ENCODE measurements around the gene SHD. TPM values are rescaled to one million over a fixed set of nuclear protein-coding genes. Genes with fewer than 3 reads are reported as not detected.
"Not testable (repeated sequence)": the region's sequence is repeated elsewhere in the genome, so short reads cannot be mapped to it uniquely, and the experiment has no call there.

SHD gene
- total RNA-seq, 4 donors from 2014 or later: 7.6 to 51.4 (median 27.5) TPM

DNA sequence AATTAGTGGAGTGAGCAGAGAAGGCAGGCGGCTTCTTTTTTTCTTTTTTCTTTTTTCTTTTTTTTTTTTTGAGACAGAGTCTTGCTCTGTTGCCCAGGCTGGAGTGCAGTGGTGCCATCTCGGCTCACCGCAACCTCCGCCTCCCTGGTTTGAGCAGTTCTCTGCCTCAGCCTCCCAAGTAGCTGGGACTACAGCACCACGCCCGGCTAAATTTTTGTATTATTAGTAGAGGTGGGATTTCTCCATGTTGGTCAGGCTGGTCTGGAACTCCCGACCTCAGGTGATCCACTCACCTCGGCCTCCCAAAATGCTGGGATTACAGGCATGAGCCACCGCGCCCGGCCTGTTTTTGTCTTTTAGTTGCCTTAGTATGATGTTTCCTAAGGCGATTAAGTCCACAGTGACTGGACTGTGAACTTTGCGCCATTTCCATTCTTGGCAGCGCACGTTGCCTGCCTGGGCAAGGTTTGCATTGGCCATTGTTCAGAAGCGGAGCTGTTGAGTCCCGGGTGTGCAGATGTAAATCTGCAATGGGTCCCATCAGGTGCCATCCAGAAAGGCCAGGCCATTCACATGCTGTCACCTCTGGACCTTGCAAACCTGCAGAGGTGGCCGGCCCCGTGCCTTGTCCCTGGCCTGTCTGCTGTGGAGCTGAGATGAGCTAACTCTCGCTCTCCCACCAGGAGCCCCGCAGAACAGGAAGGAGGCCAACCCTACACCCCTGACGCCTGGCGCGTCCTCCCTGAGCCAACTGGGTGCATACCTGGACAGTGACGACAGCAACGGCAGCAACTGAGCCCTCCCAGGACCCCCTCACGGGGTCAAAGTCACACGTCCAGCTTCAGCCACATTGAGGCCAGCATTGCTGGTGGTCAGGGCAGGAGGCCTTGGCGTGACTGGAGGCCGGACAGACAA is 10.9 kb upstream of the SHD start:
- TF ChIP-seq EP300 (IDR thresholded peaks at IDR 0.05; ENCODE audit: low read depth) (no peak), POLR2A (IDR thresholded peaks at IDR 0.05) (no peak), POLR2AphosphoS5 (IDR thresholded peaks at IDR 0.05) (peak in 2 of 3 donors; percentile 30 to 75)
- TF ChIP-seq, protein P1, sequence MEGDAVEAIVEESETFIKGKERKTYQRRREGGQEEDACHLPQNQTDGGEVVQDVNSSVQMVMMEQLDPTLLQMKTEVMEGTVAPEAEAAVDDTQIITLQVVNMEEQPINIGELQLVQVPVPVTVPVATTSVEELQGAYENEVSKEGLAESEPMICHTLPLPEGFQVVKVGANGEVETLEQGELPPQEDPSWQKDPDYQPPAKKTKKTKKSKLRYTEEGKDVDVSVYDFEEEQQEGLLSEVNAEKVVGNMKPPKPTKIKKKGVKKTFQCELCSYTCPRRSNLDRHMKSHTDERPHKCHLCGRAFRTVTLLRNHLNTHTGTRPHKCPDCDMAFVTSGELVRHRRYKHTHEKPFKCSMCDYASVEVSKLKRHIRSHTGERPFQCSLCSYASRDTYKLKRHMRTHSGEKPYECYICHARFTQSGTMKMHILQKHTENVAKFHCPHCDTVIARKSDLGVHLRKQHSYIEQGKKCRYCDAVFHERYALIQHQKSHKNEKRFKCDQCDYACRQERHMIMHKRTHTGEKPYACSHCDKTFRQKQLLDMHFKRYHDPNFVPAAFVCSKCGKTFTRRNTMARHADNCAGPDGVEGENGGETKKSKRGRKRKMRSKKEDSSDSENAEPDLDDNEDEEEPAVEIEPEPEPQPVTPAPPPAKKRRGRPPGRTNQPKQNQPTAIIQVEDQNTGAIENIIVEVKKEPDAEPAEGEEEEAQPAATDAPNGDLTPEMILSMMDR (IDR thresholded peaks at IDR 0.05): peak in 1 of 5 experiments; percentile 6
- H3K9me3 ChIP-seq: no peaks in the 10 kb centered on the region
- intact Hi-C loops (cut with DNase I; ENCODE audit: low total_unique reads): loop anchor here (10.0 kb wide), 1 partner anchor 87 kb away; no protein-coding TSS in a partner anchor
- no peaks in the 10 kb centered on the region for H3K27me3 ChIP-seq
- WGBS, 2 donors (ENCODE audit: low coverage in 1 of 2): 53% methylated on average over 30 of the region's 30 CpGs; no CpG with 5 or more reads in 1 of the 2 donors
- no peak overlapping the region for H3K4me3 ChIP-seq
- peak; percentile 78 for DNase-seq
- H3K4me1 ChIP-seq: peaks cover 0 to 14% (median 8%) of the 10 kb centered on the region in 4 donors
- H3K27ac ChIP-seq: peak overlapping the region; percentile 61 to 79 (median 72)
- in situ Hi-C loops (cut with MboI; ENCODE audit: low pct_ligation_motif_present in 1 of 4, low pct_unique_long_range_greater_than_20kb in 1 of 4, low sequenced_read_pairs in 3 of 4): loop anchor here in 2 of 4 donors (10.0 to 25.0 kb wide), 2 partner anchors 87 to 94 kb away; no protein-coding TSS in a partner anchor
- peaks cover 0 to 24% (median 1%) of the 10 kb centered on the region in 4 donors for H3K36me3 ChIP-seq

DNA sequence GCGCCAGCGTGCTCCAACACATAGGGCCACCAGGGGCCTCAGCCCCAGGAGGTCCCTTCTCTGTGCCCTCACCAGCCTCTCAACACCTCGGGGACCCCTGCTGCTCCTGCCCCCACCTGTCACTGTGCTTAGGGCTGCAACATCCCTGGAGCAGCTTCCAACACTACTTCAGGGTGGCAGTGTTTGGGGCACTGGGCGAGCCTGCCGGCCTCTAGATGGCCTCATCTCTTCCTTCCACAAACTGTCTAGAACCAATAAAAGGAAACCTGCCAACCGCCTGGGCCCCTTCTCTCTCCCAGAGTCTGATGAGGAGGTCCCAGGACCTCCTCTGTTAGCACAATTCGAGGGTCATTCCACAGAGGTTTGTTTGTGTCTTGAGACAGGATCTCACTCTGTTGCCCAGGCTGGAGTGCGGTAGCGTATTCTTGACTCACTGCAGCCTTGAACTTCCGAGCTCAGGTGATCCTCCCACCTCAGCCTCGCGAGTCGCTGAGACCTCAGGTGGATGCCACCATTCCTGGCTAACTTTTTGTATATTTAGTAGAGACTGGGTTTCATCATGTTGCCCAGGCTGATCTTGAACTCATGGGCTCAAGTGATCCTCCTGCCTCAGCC is 10.1 kb upstream of the SHD start:
- no peak for DNase-seq
- Histone ChIP-seq H3K9me3 (no peaks in the 10 kb centered on the region), H3K27me3 (no peaks in the 10 kb centered on the region), H3K36me3 (peaks cover 0 to 24% (median 0%) of the 10 kb centered on the region in 4 donors), H3K27ac (peak overlapping the region; percentile 61 to 79 (median 72)), H3K4me1 (peaks cover 0 to 14% (median 8%) of the 10 kb centered on the region in 4 donors), H3K4me3 (no peak overlapping the region)
- TF ChIP-seq POLR2AphosphoS5 (IDR thresholded peaks at IDR 0.05): no peak
- TF ChIP-seq POLR2A (IDR thresholded peaks at IDR 0.05): no peak
- TF ChIP-seq, protein P1 (IDR thresholded peaks at IDR 0.05): peak in 1 of 5 experiments; percentile 8
- intact Hi-C loops (cut with DNase I; ENCODE audit: low total_unique reads): loop anchor here (10.0 kb wide), 1 partner anchor 86 kb away; no protein-coding TSS in a partner anchor
- in situ Hi-C loops (cut with MboI; ENCODE audit: low pct_ligation_motif_present in 1 of 4, low pct_unique_long_range_greater_than_20kb in 1 of 4, low sequenced_read_pairs in 3 of 4): loop anchor here in 2 of 4 donors (10.0 to 25.0 kb wide), 2 partner anchors 86 to 93 kb away; no protein-coding TSS in a partner anchor
- 81% methylated on average over 13 of the region's 13 CpGs; no CpG with 5 or more reads in 1 of the 2 donors for WGBS, 2 donors (ENCODE audit: low coverage in 1 of 2)

DNA sequence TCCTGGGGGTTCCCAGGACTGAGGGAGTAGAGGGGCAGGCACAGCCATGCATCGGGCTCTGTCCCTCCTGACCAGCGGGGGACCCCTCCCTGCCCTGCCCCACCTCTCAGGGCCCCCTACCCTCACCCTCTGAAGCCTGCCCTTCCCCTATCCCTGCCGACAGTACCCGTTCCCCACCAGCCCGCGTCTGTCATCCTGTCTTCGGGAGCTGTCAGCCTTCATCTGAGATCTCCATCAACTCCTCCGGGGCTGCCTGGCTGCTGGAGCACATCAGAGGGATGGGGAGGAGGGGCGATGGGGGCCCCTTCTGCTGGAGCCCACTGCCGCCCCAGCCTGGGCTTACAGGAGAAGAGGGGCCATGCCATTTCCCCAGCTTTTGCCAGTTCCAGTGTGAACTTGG is 6.2 kb upstream of the SHD start:
- peaks cover 11% of the 10 kb centered on the region for H3K27me3 ChIP-seq
- no peak for DNase-seq
- TF ChIP-seq POLR2AphosphoS5 (IDR thresholded peaks at IDR 0.05) (no peak), POLR2A (IDR thresholded peaks at IDR 0.05) (no peak), EP300 (IDR thresholded peaks at IDR 0.05; ENCODE audit: low read depth) (no peak)
- TF ChIP-seq, protein P1 (IDR thresholded peaks at IDR 0.05): no peak
- in situ Hi-C loops (cut with MboI; ENCODE audit: low pct_ligation_motif_present in 1 of 4, low pct_unique_long_range_greater_than_20kb in 1 of 4, low sequenced_read_pairs in 3 of 4) (loop anchor here in 2 of 4 donors (10.0 to 25.0 kb wide), 2 partner anchors 82 to 89 kb away; no protein-coding TSS in a partner anchor), intact Hi-C loops (cut with DNase I; ENCODE audit: low total_unique reads) (no loop called here)
- no peak overlapping the region for H3K4me3 ChIP-seq
- peaks cover 0 to 10% (median 7%) of the 10 kb centered on the region in 4 donors for H3K4me1 ChIP-seq
- no peak overlapping the region for H3K27ac ChIP-seq
- 59 to 87% methylated on average over 8 to 10 of the region's 10 CpGs for WGBS, 2 donors (ENCODE audit: low coverage in 1 of 2)
- H3K36me3 ChIP-seq: peaks cover 0 to 8% (median 0%) of the 10 kb centered on the region in 4 donors
- no peaks in the 10 kb centered on the region for H3K9me3 ChIP-seq

DNA sequence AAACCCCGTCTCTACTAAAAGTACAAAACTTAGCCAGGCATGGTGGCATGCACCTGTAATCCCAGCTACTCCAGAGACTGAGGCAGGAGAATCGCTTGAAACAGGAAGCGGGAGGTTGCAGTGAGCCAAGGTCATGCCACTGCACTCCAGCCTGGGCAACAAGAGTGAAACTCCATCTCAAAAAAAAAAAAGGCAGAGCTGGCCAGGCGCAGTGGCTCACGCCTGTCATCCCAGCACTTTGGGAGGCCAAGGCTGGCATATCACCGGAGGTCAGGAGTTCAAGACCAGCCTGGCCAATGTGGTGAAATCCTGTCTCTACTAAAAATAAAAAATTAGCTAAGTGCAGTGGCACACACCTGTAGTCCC is 4.8 kb upstream of the SHD start:
- H3K27ac ChIP-seq; H3K4me3 ChIP-seq; H3K4me1 ChIP-seq; DNase-seq; H3K9me3 ChIP-seq; intact Hi-C loops (cut with DNase I; ENCODE audit: low total_unique reads); H3K36me3 ChIP-seq: not testable (repeated sequence)
- in situ Hi-C loops (cut with MboI; ENCODE audit: low pct_ligation_motif_present in 1 of 4, low pct_unique_long_range_greater_than_20kb in 1 of 4, low sequenced_read_pairs in 3 of 4): loop anchor here in 2 of 4 donors (10.0 to 25.0 kb wide), 2 partner anchors 80 to 88 kb away; no protein-coding TSS in a partner anchor
- H3K27me3 ChIP-seq: peaks cover 25% of the 10 kb centered on the region
- WGBS, 2 donors (ENCODE audit: low coverage in 1 of 2): 80 to 95% methylated on average over 1 to 6 of the region's 6 CpGs

Measured in transverse colon (tissue), 4 donors.